NT2/D1 (cell line): ENCODE results near the gene HPS1.
A peak's percentile ranks its signal among the peaks of the same experiment; 100 is the strongest.

Source experiments
- DNase-seq: peaks from one replicate; pipeline ENCODE4 v3.0.0-alpha.2; 2011; ENCODE audit warnings: low read depth, low spot score
- H3K27me3 ChIP-seq: 2 replicates; pipeline ENCODE4 v1.6.0; 2011; ENCODE audit warnings: mild to moderate bottlenecking; ENCODE audit not compliant: insufficient read length, insufficient read depth
- H3K36me3 ChIP-seq: 2 replicates; pipeline ENCODE4 v1.6.1; 2011; ENCODE audit warnings: mild to moderate bottlenecking, low read length, mixed read lengths; ENCODE audit not compliant: insufficient read depth, insufficient read length
- H3K4me1 ChIP-seq: 2 replicates; pipeline ENCODE4 v1.5.1; 2011; ENCODE audit not compliant: insufficient read depth, insufficient read length
- H3K4me3 ChIP-seq: 2 replicates; pipeline ENCODE4 v1.5.1; 2011; ENCODE audit warnings: low read depth; ENCODE audit not compliant: insufficient read length
- H3K9ac ChIP-seq: 2 replicates; pipeline ENCODE4 v1.6.0; 2011; ENCODE audit warnings: low read depth; ENCODE audit not compliant: insufficient read length
- H3K9me3 ChIP-seq: 2 replicates; pipeline ENCODE4 v1.5.1; 2011; ENCODE audit warnings: mild to moderate bottlenecking, low read length; ENCODE audit not compliant: insufficient read depth
- SUZ12 ChIP-seq: IDR thresholded peaks from 2 replicates; pipeline ENCODE4 v1.6.1; 2011; ENCODE audit not compliant: insufficient read length, insufficient read depth; ENCODE audit errors: extremely low read depth
- YY1 ChIP-seq: IDR thresholded peaks from 2 replicates; pipeline ENCODE4 v1.6.1; 2011; ENCODE audit not compliant: insufficient read length, insufficient read depth
- ZNF274 ChIP-seq: IDR thresholded peaks from 2 replicates; pipeline ENCODE4 v1.6.1; 2011; ENCODE audit warnings: mild to moderate bottlenecking, low read depth, low read length

The HPS1 gene

GRCh38 chr10:98472196-98472595 lies 25.5 kb upstream of the HPS1 start:
- Histone ChIP-seq H3K9me3 (no peaks in the 10 kb centered on the region), H3K36me3 (no peaks in the 10 kb centered on the region), H3K4me1 (no peaks in the 10 kb centered on the region), H3K27me3 (peaks cover 20% of the 10 kb centered on the region), H3K9ac (no peak overlapping the region), H3K4me3 (no peak overlapping the region)
- peak; percentile 9 for DNase-seq
- TF ChIP-seq ZNF274 (no peak), YY1 (no peak), SUZ12 (no peak)

GRCh38 chr10:98470850-98471249 lies 24.1 kb upstream of the HPS1 start:
- Histone ChIP-seq H3K9ac (no peak overlapping the region), H3K4me3 (no peak overlapping the region), H3K9me3 (no peaks in the 10 kb centered on the region), H3K4me1 (no peaks in the 10 kb centered on the region), H3K27me3 (peaks cover 20% of the 10 kb centered on the region), H3K36me3 (no peaks in the 10 kb centered on the region)
- no peak for DNase-seq
- no peak for TF ChIP-seq YY1
- TF ChIP-seq SUZ12, result no peak
- TF ChIP-seq ZNF274, result no peak

- no peaks in the 10 kb centered on the region for H3K36me3 ChIP-seq
- H3K9ac ChIP-seq, result no peak overlapping the region
- H3K4me3 ChIP-seq, result no peak overlapping the region
- no peak for DNase-seq
- no peaks in the 10 kb centered on the region for H3K9me3 ChIP-seq
- no peak for TF ChIP-seq SUZ12
- TF ChIP-seq ZNF274, result no peak
- H3K27me3 ChIP-seq, result peaks cover 20% of the 10 kb centered on the region
- H3K4me1 ChIP-seq, result no peaks in the 10 kb centered on the region
Measured at GRCh38 chr10:98469001-98469931, 22.5 kb upstream of the HPS1 start.

GRCh38 chr10:98467506-98468318 lies 21.0 kb upstream of the HPS1 start:
- Histone ChIP-seq H3K36me3 (no peaks in the 10 kb centered on the region), H3K27me3 (peaks cover 20% of the 10 kb centered on the region), H3K9me3 (no peaks in the 10 kb centered on the region), H3K4me1 (no peaks in the 10 kb centered on the region), H3K9ac (peak overlapping the region; percentile 51), H3K4me3 (peak overlapping the region; percentile 29)
- TF ChIP-seq ZNF274 (no peak), SUZ12 (no peak), YY1 (no peak)
- DNase-seq, result peak; percentile 72

GRCh38 chr10:98466861-98467505 lies 20.2 kb upstream of the HPS1 start:
- Histone ChIP-seq H3K9me3 (no peaks in the 10 kb centered on the region), H3K27me3 (peaks cover 20% of the 10 kb centered on the region), H3K4me3 (no peak overlapping the region), H3K9ac (no peak overlapping the region), H3K4me1 (no peaks in the 10 kb centered on the region), H3K36me3 (no peaks in the 10 kb centered on the region)
- no peak for DNase-seq
- TF ChIP-seq YY1 (no peak), ZNF274 (no peak), SUZ12 (no peak)

- Histone ChIP-seq H3K4me1 (no peaks in the 10 kb centered on the region), H3K9ac (no peak overlapping the region)
- TF ChIP-seq YY1, result no peak
- no peak for TF ChIP-seq SUZ12
- TF ChIP-seq ZNF274, result no peak
Measured at GRCh38 chr10:98465866-98466265, 19.1 kb upstream of the HPS1 start.

More at GRCh38 chr10:98465866-98466265, 19.1 kb upstream of the HPS1 start:
- H3K4me3 ChIP-seq, result no peak overlapping the region
- H3K9me3 ChIP-seq, result no peaks in the 10 kb centered on the region
- H3K27me3 ChIP-seq, result peaks cover 20% of the 10 kb centered on the region
- DNase-seq, result no peak
- H3K36me3 ChIP-seq, result no peaks in the 10 kb centered on the region
